NCI-H2029 (cell line): ENCODE results near the gene FHOD3.

Source experiments
- DNase-seq: peaks from one replicate; lab custom pipeline; 2025; lab: John Stamatoyannopoulos, UW

The FHOD3 gene

GRCh38 chr18:36663312-36663711 is 365.8 kb downstream of the FHOD3 start:
- DNase-seq = no peak

- DNase-seq = no peak
These were observed 368.4 kb downstream of the FHOD3 start for GRCh38 chr18:36665952-36666351.

GRCh38 chr18:36667811-36668210 is 370.3 kb downstream of the FHOD3 start:
- no peak for DNase-seq

GRCh38 chr18:36668349-36668748 is 370.8 kb downstream of the FHOD3 start:
- DNase-seq = no peak

GRCh38 chr18:36672437-36673344 is 375.2 kb downstream of the FHOD3 start:
- peak; percentile 63 for DNase-seq

- DNase-seq = no peak
These were observed 375.9 kb downstream of the FHOD3 start for GRCh38 chr18:36673452-36673851.

GRCh38 chr18:36675076-36675475 is 377.6 kb downstream of the FHOD3 start:
- no peak for DNase-seq

- DNase-seq = no peak
These were observed 378.0 kb downstream of the FHOD3 start for GRCh38 chr18:36675542-36675941.

- no peak for DNase-seq
These were observed 379.1 kb downstream of the FHOD3 start for GRCh38 chr18:36676629-36677028.

GRCh38 chr18:36680042-36680441 is 382.5 kb downstream of the FHOD3 start:
- DNase-seq = no peak

GRCh38 chr18:36685580-36685979 is 388.1 kb downstream of the FHOD3 start:
- no peak for DNase-seq

- DNase-seq = peak; percentile 45
These were observed 390.8 kb downstream of the FHOD3 start for GRCh38 chr18:36688020-36688965.

- no peak for DNase-seq
These were observed 394.9 kb downstream of the FHOD3 start for GRCh38 chr18:36692371-36692770.

- no peak for DNase-seq
These were observed 395.4 kb downstream of the FHOD3 start for GRCh38 chr18:36692921-36693332.

- peak; percentile 88 for DNase-seq
These were observed 396.6 kb downstream of the FHOD3 start for GRCh38 chr18:36693931-36694620.

GRCh38 chr18:36695806-36696205 is 398.3 kb downstream of the FHOD3 start:
- no peak for DNase-seq

- DNase-seq = no peak
These were observed 400.4 kb downstream of the FHOD3 start for GRCh38 chr18:36697905-36698304.

GRCh38 chr18:36700955-36701354 is 403.4 kb downstream of the FHOD3 start:
- DNase-seq = no peak

GRCh38 chr18:36702401-36703013 is 405.0 kb downstream of the FHOD3 start:
- DNase-seq = no peak

- DNase-seq = no peak
These were observed 406.6 kb downstream of the FHOD3 start for GRCh38 chr18:36704156-36704555.

- no peak for DNase-seq
These were observed 408.8 kb downstream of the FHOD3 start for GRCh38 chr18:36706134-36706881.
